Keratinocyte (primary cell): ENCODE measurements around the gene CFAP61. TPM values are rescaled to one million over a fixed set of nuclear protein-coding genes. Genes with fewer than 3 reads are reported as not detected.

Experiments used
- DNase-seq: peaks from one replicate; pipeline ENCODE4 v3.0.0-alpha.2; 2011; ENCODE audit warnings: low read depth, missing footprints, low spot score
- FAIRE-seq: peaks from 2 replicates; lab custom pipeline; 2011; peaks lifted over from hg19 to GRCh38; lab: Jason Lieb, UNC
- H2AFZ ChIP-seq: 2 replicates; pipeline ENCODE4 v1.6.0; 2012; ENCODE audit warnings: low read length, control low read depth, inconsistent platforms; ENCODE audit not compliant: control insufficient read depth
- H3K27ac ChIP-seq: 2 replicates; pipeline ENCODE4 v1.5.1; 2011; ENCODE audit warnings: low read length; ENCODE audit not compliant: control insufficient read depth, insufficient read depth
- H3K27me3 ChIP-seq: 3 replicates; pipeline ENCODE4 v1.6.0; 2011; ENCODE audit warnings: low read length; ENCODE audit not compliant: control insufficient read depth, insufficient read depth; ENCODE audit errors: extremely low read depth
- H3K36me3 ChIP-seq, 2 experiments: 2 replicates in 1 of 2; 3 replicates in 1 of 2; pipeline ENCODE4 v1.5.1; 2011; ENCODE audit warnings: low read length in 2 of 2, mild to moderate bottlenecking in 1 of 2; ENCODE audit not compliant: control insufficient read depth in 2 of 2, insufficient read depth in 2 of 2; ENCODE audit errors: extremely low read depth in 1 of 2
- H3K4me1 ChIP-seq: 3 replicates; pipeline ENCODE4 v1.5.1; 2011; ENCODE audit warnings: low read length; ENCODE audit not compliant: control insufficient read depth, insufficient read depth; ENCODE audit errors: extremely low read depth
- H3K4me2 ChIP-seq: 3 replicates; pipeline ENCODE4 v1.6.0; 2011; ENCODE audit warnings: low read depth, low read length; ENCODE audit not compliant: control insufficient read depth, insufficient read depth; ENCODE audit errors: extremely low read depth
- H3K4me3 ChIP-seq, 3 experiments: fragments of 200-600 bp in 1 of 3; sonication (generic) in 1 of 3; 2 replicates in 2 of 3; 3 replicates in 1 of 3; pipeline ENCODE4 v1.5.1; 2011 to 2016; ENCODE audit warnings: low read length in 3 of 3, mild to moderate bottlenecking in 3 of 3, control low read depth in 2 of 3, inconsistent platforms in 1 of 3, low read depth in 1 of 3, mixed read lengths in 1 of 3, mixed run types in 1 of 3, moderate library complexity in 1 of 3; ENCODE audit not compliant: control insufficient read depth in 2 of 3, insufficient read depth in 2 of 3; ENCODE audit errors: extremely low read depth in 1 of 3
- H3K79me2 ChIP-seq: 2 replicates; pipeline ENCODE4 v1.6.0; 2012; ENCODE audit warnings: low read length; ENCODE audit not compliant: control insufficient read depth, insufficient read depth
- H3K9ac ChIP-seq: 3 replicates; pipeline ENCODE4 v1.6.0; 2011; ENCODE audit warnings: low read length; ENCODE audit not compliant: control insufficient read depth, insufficient read depth; ENCODE audit errors: extremely low read depth
- H3K9me1 ChIP-seq: 3 replicates; pipeline ENCODE4 v1.6.0; 2011; ENCODE audit warnings: low read length; ENCODE audit not compliant: control insufficient read depth, insufficient read depth; ENCODE audit errors: extremely low read depth
- H3K9me3 ChIP-seq: 2 replicates; pipeline ENCODE4 v1.5.1; 2012; ENCODE audit warnings: low read depth, low read length; ENCODE audit not compliant: control insufficient read depth
- H4K20me1 ChIP-seq: 3 replicates; pipeline ENCODE4 v1.6.0; 2011; ENCODE audit warnings: low read length; ENCODE audit not compliant: control insufficient read depth, insufficient read depth; ENCODE audit errors: extremely low read depth
- CTCF ChIP-seq, 3 experiments: IDR thresholded peaks in 1 of 3; conservative IDR thresholded peaks in 1 of 3; optimal IDR thresholded peaks in 1 of 3; 2 replicates in 2 of 3; 3 replicates in 1 of 3; pipeline versions ENCODE3 to v1.5.1; 2011; ENCODE audit warnings: low read length in 3 of 3, mild to moderate bottlenecking in 3 of 3, moderate library complexity in 2 of 3, control low read depth in 1 of 3, inconsistent platforms in 1 of 3; ENCODE audit not compliant: insufficient read depth in 2 of 3; ENCODE audit errors: extremely low read depth in 1 of 3
- EZH2 ChIP-seq: IDR thresholded peaks from one replicate; pipeline ENCODE4 v1.6.1; 2012; ENCODE audit warnings: inconsistent platforms, mild to moderate bottlenecking, low read length, moderate library complexity
- dilution Hi-C: fragments of 300-500 bp; cut with MboI; formaldehyde crosslinking; loops from one replicate; pipeline ENCODE4 v1.7.0; 2020; ENCODE audit warnings: low sequenced_read_pairs; ENCODE audit not compliant: extremely low pct_ligation_motif_present
- polyA plus RNA-seq, 5 experiments: library from polyadenylated mRNA; depleted of rRNA in 3 of 5; stranded (reverse) in 3 of 5; stranded (forward) in 1 of 5; unstranded in 1 of 5; fragments of >200 nt; gene quantifications; 1 replicate in 1 of 5; 2 replicates in 3 of 5; 3 replicates in 1 of 5; pipeline versions ENCODE4 v1.2.1 to v1.2.3, GENCODE V29; 2011 to 2012; ENCODE audit warnings: missing spikeins in 2 of 5, low read depth in 1 of 5, low replicate concordance in 1 of 5

The CFAP61 gene
- polyA plus RNA-seq, 1 donor (not counting 4 experiments of a cell fraction or from before 2014, with no cell fraction given), result 0.25 TPM

- DNase-seq (no peak), FAIRE-seq (no peak)
- no peaks in the 10 kb centered on the region for H3K9me1 ChIP-seq
- H3K4me3 ChIP-seq, result no peak overlapping the region
- H3K9me3 ChIP-seq, result no peaks in the 10 kb centered on the region
- H3K4me1 ChIP-seq, result no peaks in the 10 kb centered on the region
- H3K79me2 ChIP-seq, result no peaks in the 10 kb centered on the region
- H4K20me1 ChIP-seq, result no peaks in the 10 kb centered on the region
- dilution Hi-C loops, result no loop called here
- H2AFZ ChIP-seq, result no peak overlapping the region
- H3K27ac ChIP-seq, result no peak overlapping the region
- no peaks in the 10 kb centered on the region for H3K36me3 ChIP-seq
- TF ChIP-seq CTCF (optimal IDR thresholded peaks at IDR 0.05 in 1 of 3, IDR thresholded peaks at IDR 0.05 in 1 of 3, conservative IDR thresholded peaks at IDR 0.05 in 1 of 3; ENCODE audit: extremely low read depth in 1 of 3, insufficient read depth in 2 of 3, low read length in 3 of 3) (no peak), EZH2 (no peak)
- no peaks in the 10 kb centered on the region for H3K27me3 ChIP-seq
- no peak overlapping the region for H3K9ac ChIP-seq
- no peak overlapping the region for H3K4me2 ChIP-seq
Measured at GRCh38 chr20:20205141-20205861, 153.0 kb downstream of the CFAP61 start.

- H3K79me2 ChIP-seq, result no peaks in the 10 kb centered on the region
- no peak for FAIRE-seq
Measured at GRCh38 chr20:20205862-20206236, 153.5 kb downstream of the CFAP61 start.

More at GRCh38 chr20:20205862-20206236, 153.5 kb downstream of the CFAP61 start:
- Histone ChIP-seq H3K9ac (no peak overlapping the region), H3K4me2 (no peak overlapping the region), H3K9me1 (no peaks in the 10 kb centered on the region), H3K27me3 (no peaks in the 10 kb centered on the region), H3K4me3 (no peak overlapping the region), H3K4me1 (no peaks in the 10 kb centered on the region), H2AFZ (no peak overlapping the region), H3K36me3 (no peaks in the 10 kb centered on the region), H4K20me1 (no peaks in the 10 kb centered on the region), H3K9me3 (no peaks in the 10 kb centered on the region), H3K27ac (no peak overlapping the region)
- DNase-seq, result no peak
- TF ChIP-seq EZH2 (no peak), CTCF (optimal IDR thresholded peaks at IDR 0.05 in 1 of 3, IDR thresholded peaks at IDR 0.05 in 1 of 3, conservative IDR thresholded peaks at IDR 0.05 in 1 of 3; ENCODE audit: extremely low read depth in 1 of 3, insufficient read depth in 2 of 3, low read length in 3 of 3) (no peak)
- dilution Hi-C loops, result no loop called here
